HPDE6-E6E7 (cell line): ENCODE results near the gene GDPD3.

Experiments used
- DNase-seq: peaks from one replicate; pipeline ENCODE4 v3.0.0; 2011; ENCODE audit warnings: missing footprints; ENCODE audit errors: extremely low spot score

Gene GDPD3

DNA sequence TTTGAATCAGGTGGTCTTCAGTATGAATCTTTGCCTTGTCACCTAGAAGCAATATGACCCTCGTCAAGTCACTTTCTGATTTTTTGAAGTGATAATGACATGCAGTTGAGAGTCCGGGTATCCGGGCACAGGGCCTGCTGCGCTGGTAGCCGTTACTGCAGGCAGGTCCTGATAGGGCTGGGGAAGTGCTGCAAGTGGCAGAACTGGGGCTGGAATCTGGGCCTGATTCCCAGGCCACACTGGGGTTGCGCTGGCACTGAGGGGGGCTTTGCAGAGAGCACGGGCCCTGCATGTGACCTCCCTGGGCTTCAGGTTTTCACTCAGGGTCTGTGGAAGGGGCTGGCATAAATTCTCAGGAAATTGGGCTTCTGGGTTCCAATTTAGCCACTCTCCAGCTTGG is 34.6 kb downstream of the GDPD3 start:
- no peak for DNase-seq

DNA sequence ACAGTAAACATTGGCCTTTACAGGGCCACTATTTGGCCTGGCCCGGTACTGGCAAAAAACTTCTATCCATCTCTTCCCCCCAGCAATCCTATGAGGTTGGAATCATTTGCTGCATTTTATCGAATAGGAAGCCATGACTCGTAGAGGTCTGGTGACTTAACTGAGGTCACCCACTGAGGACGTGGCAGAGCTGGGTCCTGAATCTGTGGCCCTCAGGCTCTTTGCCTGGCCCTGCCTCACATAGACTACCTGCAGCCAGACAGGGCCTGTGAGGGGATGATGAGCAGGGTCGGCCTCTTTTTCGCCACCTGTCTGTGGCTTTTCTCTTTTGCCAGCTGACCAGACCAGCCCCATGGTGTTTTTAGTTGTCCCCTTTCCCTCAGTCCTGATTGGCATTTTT is 35.7 kb downstream of the GDPD3 start:
- DNase-seq = no peak

DNA sequence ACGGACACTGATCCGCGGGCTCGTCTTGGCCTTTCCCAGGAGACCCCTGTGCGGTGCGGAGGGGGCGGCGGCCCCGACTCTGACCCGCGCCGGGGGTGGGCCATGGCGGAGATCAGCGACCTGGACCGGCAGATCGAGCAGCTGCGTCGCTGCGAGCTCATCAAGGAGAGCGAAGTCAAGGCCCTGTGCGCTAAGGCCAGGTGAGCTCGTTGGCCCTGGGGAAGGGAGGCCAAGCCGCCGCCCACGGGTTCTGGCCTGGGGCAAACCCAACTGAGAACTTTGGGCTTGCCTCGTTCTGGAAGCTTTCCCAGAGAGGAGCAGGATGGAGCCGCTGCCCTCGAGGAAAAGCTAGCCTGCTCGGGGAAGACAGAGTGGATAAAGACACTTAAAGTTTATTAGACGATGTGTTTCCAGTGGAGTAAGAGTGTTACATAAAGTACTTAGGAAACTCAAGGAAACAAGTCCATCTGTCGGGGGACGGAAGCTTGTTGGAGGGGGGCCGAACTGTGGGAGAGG is 37.0 kb downstream of the GDPD3 start:
- DNase-seq = no peak

DNA sequence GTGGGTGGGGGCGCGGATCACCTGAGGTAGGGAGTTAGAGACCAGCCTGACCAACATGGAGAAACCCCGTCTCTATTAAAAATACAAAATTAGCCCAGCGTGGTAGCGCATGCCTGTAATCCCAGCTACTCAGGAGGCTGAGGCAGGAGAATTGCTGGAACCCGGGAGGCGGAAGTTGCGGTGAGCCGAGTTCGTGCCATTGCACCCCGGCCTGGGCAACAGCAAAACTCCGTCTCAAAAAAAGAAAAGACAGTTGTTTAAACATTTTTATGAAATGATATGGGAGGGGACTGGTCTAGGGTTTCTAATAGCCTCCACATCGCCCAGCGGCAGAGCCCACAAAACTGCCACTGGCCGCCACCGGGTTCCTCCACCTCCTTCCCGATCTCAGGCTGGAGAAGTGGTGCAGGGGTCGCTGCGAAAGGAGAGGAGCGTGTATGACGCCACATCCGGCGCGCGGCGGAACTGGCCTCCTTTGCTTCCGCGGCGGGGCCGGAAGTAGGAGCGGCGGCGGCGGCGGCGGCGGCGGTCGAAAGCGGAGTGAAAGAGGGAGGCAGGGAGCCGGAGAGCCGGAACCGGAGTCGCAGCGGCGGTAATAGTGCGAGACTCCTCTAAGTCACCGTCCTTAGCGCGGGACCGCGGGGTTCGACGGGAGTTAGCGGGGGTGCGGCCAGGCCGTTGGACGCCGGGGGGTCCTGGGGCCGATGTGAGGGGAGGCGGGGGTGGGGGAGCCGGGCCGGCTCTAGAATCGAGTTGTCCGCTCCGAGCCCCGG is 37.6 kb downstream of the GDPD3 start, which contains the start of gene PPP4C:
PPP4C (plus strand) TSS at position 492 of the 773 bp plus-strand sequence. CDS start 384 bp downstream, outside the sequence.
- DNase-seq = peak; percentile 95

DNA sequence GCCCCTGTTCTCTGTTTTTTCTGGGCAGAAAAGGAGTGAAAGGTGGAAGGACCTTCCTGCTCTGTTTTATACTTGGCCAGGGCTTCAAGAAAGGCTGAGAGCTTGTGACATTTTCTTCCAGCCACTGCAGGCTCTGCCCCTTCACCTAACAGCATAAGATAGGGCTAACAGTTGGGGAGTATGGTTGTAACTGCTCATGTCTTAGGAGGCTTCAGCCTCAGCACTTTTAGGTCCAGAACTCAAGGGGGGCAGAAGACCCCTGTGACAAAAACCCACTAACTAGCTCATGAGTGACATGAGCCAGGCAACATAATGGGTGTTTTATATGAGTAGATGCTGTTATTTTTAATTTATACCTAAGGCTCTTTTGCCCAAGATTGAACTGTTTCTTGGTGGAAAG is 42.8 kb downstream of the GDPD3 start:
- DNase-seq = no peak

DNA sequence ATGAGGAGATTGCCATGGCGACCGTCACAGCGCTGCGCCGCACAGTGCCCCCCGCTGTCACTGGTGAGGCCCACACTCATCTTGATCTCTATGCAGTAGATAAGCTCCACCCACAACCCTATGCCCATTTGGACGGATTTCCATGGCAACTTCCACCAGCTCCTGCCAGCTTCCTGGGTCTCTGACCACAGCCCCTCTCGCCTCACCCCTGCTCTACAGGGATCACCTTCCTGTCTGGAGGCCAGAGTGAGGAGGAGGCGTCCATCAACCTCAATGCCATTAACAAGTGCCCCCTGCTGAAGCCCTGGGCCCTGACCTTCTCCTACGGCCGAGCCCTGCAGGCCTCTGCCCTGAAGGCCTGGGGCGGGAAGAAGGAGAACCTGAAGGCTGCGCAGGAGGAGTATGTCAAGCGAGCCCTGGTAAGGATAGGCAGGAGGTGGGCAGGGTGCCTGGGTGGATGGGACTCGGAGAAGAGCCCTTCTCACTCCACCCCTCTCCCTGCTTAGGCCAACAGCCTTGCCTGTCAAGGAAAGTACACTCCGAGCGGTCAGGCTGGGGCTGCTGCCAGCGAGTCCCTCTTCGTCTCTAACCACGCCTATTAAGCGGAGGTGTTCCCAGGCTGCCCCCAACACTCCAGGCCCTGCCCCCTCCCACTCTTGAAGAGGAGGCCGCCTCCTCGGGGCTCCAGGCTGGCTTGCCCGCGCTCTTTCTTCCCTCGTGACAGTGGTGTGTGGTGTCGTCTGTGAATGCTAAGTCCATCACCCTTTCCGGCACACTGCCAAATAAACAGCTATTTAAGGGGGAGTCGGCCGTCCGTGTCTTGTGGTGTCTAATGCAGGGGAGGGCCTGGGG is 43.5 kb downstream of the GDPD3 start:
- DNase-seq = no peak

DNA sequence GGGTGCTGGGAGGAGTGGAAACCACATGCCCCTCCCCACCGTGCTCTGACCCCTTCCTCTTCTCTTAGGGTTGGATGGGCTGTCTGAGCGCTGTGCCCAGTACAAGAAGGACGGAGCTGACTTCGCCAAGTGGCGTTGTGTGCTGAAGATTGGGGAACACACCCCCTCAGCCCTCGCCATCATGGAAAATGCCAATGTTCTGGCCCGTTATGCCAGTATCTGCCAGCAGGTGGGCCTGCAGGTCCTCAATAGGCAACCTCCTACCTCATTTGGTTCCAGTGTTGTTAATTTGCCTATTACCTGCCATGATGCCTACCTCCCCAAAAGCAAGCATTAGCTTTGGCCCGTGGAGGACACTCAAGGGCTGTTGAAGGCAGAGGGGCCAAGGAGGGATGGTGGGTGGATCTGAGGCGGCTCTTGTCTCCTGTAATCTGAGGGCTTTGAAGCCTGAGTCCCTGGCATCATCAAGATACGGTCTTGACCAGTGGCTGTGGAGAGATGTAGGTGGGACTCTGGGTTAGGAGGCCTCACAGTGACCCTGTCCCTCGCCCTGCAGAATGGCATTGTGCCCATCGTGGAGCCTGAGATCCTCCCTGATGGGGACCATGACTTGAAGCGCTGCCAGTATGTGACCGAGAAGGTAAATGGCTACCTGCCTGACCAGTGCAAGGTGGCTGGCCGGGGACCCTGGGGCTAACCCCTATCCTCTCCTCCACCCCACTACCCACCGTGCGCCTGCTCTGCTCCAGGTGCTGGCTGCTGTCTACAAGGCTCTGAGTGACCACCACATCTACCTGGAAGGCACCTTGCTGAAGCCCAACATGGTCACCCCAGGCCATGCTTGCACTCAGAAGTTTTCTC is 44.4 kb downstream of the GDPD3 start:
- no peak for DNase-seq

DNA sequence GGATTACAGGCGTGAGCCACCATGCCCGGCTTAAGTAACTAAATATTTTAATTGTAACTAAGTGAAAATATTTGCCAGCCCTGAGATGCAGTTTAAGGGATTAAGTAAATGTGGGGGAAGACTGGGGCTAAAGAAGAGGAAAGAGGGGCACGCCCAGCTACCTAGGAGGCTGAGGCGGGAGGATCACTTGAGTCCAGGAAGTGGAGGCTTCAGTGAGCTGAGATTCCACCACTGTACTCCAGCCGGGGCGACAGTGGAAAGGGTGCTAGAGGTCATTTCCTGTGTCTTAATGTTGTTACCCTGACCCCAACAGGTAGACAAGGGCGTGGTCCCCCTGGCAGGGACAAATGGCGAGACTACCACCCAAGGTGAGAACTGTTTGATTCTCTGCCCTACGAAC is 45.0 kb downstream of the GDPD3 start:
- no peak for DNase-seq

DNA sequence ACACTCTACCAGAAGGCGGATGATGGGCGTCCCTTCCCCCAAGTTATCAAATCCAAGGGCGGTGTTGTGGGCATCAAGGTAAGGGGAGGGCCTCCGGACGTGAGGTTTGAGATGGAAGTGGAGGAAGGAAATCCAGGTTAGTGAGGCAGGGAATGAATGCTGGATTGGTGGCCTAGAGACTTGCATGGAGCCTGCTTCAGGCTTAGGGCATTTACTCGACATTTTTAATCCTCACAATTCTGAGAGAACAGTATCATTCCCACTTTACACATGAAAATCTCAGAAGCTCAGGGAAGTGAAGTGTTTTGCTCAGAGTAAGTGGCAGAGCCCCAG is 45.8 kb downstream of the GDPD3 start:
- DNase-seq = no peak

DNA sequence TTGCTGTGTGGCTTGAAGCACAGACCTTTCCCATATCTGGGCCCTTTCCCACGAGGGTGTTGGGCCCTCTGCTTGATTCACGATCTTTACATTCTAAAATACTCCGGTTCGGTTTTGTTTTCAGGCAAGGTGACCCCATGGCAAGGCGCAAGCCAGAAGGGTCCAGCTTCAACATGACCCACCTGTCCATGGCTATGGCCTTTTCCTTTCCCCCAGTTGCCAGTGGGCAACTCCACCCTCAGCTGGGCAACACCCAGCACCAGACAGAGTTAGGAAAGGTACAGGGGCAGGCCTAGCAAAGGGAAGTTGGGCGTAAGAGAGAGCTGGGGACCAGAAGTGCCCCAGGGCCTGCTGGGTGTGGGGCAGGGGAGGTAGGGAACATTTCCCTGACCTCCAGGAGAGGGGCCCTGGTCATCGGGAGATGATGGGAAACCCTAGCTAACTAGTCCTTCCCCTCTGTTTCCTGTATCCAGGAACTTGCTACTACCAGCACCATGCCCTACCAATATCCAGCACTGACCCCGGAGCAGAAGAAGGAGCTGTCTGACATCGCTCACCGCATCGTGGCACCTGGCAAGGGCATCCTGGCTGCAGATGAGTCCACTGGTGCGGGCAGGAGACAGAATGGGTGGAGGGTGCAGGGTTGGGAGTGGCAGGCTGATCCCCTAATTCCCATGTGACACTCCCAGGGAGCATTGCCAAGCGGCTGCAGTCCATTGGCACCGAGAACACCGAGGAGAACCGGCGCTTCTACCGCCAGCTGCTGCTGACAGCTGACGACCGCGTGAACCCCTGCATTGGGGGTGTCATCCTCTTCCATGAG is 46.4 kb downstream of the GDPD3 start:
- DNase-seq = no peak

DNA sequence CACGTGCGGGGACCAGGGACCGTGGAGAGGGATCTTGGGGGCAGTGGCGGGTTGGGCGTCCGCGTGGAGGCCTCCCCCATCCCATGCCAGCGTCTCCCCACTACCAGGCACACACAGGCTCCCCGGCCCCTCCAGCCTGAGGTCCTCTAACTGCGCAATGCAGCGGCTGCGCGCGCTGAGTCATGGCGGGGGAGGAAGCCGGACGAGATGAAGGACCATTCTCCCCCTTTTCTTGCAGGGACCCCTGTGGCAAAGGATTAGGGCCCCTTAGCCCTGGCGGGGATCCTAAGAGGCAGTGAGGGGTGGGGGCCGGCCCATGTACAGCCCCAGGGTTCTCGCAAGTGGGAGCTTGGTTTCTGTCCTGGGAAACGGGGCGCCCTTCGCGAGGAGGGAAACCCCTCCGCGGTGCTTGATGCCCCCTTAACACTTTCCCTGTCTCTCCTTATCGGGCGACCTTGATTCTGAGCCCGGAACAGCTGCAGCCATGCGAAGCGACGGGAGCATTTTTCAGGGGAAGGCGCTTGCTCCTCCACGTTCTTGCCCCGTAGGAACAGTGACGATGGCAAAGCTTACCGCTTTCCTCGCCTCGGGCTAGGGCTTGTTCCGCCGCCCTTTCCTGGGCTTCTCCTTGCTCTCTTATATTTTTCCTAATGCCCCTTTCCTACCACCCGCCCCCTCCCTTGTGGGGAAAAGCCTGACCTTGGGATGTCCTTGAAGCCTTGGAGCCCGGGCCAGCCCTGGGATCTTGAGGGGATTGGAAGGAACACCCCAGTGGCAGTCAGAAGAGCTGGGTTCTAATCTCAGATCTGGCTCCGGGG is 47.2 kb downstream of the GDPD3 start:
- DNase-seq = no peak

DNA sequence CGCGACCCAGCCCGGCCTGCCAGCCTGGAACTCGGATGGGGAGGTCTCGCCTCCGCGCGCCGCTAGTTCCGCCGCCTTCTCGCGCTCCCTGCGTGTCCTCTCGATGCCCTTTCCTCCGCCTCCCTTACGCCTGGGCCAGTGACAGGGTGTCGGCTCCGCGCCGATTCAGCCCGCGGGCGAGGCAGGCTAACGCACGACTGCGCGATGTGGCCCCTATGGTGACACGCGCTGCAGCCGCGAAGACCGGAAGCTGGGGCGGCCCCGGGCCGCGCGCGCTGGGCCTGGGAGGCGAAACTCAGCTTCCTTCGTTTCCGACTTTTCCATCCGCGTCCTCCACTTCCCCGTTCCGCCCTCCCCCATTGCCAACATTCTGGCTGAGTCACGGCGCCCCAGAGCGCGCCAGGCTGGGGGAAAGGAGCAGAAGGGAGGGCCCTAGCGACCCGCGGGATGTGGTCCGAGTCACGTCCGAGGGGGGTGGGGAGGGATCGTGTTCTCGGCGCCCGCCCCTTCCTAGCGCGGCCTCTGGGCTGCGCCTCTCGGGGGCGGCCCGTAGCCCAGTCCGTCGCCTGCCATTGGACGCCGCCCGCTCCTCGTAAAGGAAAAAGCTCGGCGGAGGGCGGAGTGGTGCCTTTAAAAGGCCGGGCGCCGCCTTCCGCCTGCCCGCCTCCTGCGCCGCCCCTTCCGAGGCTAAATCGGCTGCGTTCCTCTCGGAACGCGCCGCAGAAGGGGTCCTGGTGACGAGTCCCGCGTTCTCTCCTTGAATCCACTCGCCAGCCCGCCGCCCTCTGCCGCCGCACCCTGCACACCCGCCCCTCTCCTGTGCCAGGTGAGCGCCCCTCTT is 48.0 kb downstream of the GDPD3 start, which contains the start of gene ALDOA:
ALDOA (plus strand) TSS at position 659 of the 841 bp plus-strand sequence. CDS start 1,138 bp downstream, outside the sequence.
- peak; percentile 91 for DNase-seq

DNA sequence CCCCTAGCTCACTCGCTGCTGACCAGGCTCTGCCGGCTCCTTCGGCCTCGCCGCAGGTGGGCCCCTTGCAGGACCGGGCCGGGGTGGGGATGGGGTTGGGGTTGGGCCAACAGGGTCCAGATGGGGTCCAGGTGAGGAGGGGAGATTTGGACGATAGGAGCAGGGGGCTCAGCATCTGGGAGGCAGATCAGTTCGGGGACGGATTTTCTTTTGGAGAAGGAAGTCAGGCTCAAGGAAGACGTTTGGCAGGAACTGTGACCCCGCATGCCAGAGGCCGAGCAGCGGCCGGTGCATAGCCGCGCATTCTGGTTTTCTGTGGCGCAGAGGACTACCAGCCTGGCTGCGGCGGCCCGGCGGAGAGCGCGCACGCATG is 48.6 kb downstream of the GDPD3 start:
- DNase-seq = no peak

DNA sequence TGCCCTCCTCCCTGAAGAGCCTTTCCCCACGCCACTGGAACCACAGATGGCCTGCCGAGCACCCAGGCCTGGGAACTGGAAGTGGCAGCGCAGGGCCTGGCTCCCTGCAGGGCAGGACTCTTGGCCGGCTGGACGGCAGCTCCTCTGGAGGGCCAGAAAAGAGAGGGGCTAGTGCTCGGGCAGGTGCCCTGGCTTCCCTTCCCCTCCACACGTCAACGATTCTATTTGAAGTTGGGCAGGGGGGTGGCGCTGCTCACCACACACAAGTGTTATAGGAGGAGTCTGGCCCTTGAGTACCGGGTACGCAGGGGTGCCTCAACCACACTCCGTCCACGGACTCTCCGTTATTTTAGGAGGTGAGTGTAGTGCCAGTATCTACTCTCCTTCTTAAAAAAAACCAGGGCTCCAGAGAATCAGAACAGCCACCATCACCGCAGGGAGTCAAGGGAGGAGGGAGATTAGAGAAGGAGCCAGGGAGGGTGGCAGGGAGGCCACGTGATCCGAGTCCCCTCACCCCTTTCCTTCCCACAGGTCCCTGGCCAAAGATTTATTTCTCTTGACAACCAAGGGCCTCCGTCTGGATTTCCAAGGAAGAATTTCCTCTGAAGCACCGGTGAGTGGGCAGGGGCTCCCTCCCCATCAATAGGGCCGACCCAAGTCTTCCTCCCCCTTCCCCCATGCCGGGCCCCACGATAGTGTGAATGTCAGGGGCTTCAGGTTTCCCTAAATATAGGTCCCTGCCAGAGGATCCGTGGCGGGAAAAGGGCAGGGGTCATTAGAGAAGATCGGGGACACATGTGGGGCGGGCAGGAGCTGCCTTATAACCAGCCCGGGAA is 49.2 kb downstream of the GDPD3 start:
- no peak for DNase-seq

DNA sequence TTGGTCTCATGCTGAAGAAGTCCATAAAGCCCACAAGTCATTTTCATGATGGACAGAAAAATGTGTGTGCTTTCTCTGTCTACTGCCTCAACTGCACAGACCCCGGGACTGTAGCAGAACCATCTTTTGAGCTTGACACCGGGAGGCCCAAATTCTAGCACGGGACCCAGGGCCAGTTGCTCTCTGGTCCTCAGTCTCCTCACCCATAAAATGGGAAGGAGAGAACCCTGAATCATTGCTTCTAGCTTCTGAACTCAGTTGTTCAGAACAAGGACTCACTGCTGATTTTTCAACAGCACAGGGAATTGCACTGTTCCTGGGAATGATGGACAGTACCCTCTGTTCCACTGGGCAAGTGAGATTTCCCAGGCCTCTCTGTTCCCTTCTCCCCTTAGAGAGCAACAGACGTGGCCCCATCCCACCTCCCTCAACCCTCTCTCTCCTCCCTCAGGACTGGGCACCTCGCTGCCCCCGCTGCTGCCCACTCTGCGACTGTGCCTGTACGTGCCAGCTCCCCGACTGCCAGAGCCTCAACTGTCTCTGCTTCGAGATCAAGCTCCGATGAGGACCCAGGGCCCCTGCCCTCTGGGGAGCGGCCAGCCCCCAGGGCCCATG is 50.0 kb downstream of the GDPD3 start:
- no peak for DNase-seq

DNA sequence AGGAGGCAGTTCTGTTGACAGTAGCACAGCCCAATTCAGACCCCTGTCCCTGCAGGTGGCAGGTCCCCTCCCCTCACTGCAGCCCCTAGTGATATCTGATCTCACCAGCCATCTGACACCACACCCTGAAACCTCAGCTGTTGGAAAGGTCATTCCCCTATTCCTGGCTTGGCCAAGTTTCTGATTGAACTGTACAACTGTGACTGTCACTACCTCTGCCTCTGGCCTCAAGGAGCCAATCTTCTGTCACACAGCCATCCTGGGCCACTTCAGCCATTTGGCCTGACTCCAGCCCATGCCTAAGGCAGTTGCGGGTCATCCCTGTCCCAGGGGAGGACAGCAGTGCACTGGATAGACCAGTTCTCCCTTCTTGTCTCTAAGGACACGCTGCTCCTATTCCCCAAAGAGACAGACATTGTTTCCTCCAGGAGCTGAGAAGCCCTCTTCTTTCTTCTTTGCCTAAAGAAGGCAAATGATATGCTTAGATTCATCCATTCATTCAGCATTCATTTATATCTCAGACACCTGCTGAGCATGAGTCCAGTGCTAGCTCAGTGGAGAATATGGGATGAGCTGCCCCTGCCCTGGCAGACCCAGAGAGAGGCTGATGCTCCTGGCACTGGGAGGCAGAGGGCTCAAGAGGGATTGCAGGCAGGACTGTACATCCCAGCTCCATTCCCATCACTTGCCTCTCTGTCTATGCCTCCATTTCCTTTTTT is 52.3 kb downstream of the GDPD3 start:
- no peak for DNase-seq

DNA sequence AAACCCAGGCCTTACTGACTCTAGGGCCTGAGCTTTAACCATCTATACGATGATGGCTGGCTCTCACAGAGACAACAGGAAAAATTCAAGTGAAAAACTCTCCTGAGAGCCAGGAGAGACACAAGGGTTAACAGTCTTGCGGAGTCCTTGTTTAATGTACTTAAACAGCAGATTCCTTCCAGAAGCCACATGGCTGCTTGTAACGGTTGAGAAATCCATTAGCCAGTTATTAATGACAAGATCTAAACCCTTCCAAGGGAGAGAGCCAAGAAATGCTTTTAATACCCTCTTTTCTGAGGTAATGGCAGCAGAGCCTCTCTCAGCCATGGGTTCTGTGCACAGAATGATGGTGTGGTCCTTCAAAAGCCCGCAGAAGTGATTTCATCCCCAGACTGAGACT is 53.0 kb downstream of the GDPD3 start:
- DNase-seq = no peak
